Osteocyte (in vitro differentiated cells): ENCODE measurements around the gene HSP90B1. TPM values are rescaled to one million over a fixed set of nuclear protein-coding genes. Genes with fewer than 3 reads are reported as not detected.

Source experiments
- DNase-seq: peaks from one replicate; pipeline ENCODE4 v3.0.0; 2021; ENCODE audit warnings: mixed read lengths; ENCODE audit not compliant: unreplicated experiment; ENCODE audit errors: extremely low spot score
- H3K27ac Mint-ChIP-seq: one replicate; pipeline ENCODE4 v1.8.0; 2021; ENCODE audit warnings: mild to moderate bottlenecking, mixed read lengths; ENCODE audit not compliant: unreplicated experiment
- H3K27me3 Mint-ChIP-seq: one replicate; pipeline ENCODE4 v1.8.0; 2021; ENCODE audit warnings: mixed read lengths; ENCODE audit not compliant: unreplicated experiment
- H3K36me3 Mint-ChIP-seq: one replicate; pipeline ENCODE4 v1.8.0; 2021; ENCODE audit warnings: mixed read lengths; ENCODE audit not compliant: unreplicated experiment
- H3K4me1 Mint-ChIP-seq: one replicate; pipeline ENCODE4 v1.8.0; 2021; ENCODE audit warnings: mixed read lengths; ENCODE audit not compliant: unreplicated experiment
- H3K4me3 Mint-ChIP-seq: one replicate; pipeline ENCODE4 v1.8.0; 2021; ENCODE audit warnings: mild to moderate bottlenecking, moderate library complexity, mixed read lengths; ENCODE audit not compliant: unreplicated experiment
- H3K9me3 Mint-ChIP-seq: one replicate; pipeline ENCODE4 v1.8.0; 2021; ENCODE audit warnings: mixed read lengths; ENCODE audit not compliant: unreplicated experiment
- CTCF ChIP-seq: fragments of 200-600 bp; sonication (generic); IDR thresholded peaks from 2 replicates; pipeline ENCODE4 v1.5.0; 2021; ENCODE audit warnings: antibody characterized with exemption, mild to moderate bottlenecking, moderate library complexity
- total RNA-seq: library from RNA; stranded (reverse); gene quantifications from 2 replicates; pipeline ENCODE4 v1.2.1, GENCODE V29; 2021

Gene HSP90B1
- total RNA-seq, 1 donor from 2014 or later, result 682 TPM

- TF ChIP-seq CTCF, result no peak
- Mint-ChIP-seq H3K4me1 (peaks cover 41% of the 10 kb centered on the region), H3K4me3 (peak overlapping the region; percentile 96), H3K36me3 (peaks cover 5% of the 10 kb centered on the region), H3K9me3 (no peaks in the 10 kb centered on the region), H3K27ac (peak overlapping the region; percentile 99), H3K27me3 (no peaks in the 10 kb centered on the region)
- DNase-seq, result no peak
These were observed 34.6 kb downstream of the HSP90B1 start for GRCh38 chr12:103964805-103965204.

- peak overlapping the region; percentile 96 for H3K4me3 Mint-ChIP-seq
- peaks cover 43% of the 10 kb centered on the region for H3K4me1 Mint-ChIP-seq
- H3K27ac Mint-ChIP-seq, result peak overlapping the region; percentile 99
- H3K9me3 Mint-ChIP-seq, result no peaks in the 10 kb centered on the region
- TF ChIP-seq CTCF, result no peak
- H3K36me3 Mint-ChIP-seq, result peaks cover 5% of the 10 kb centered on the region
- DNase-seq, result no peak
- H3K27me3 Mint-ChIP-seq, result no peaks in the 10 kb centered on the region
These were observed 35.0 kb downstream of the HSP90B1 start for GRCh38 chr12:103965255-103965589.

DNA sequence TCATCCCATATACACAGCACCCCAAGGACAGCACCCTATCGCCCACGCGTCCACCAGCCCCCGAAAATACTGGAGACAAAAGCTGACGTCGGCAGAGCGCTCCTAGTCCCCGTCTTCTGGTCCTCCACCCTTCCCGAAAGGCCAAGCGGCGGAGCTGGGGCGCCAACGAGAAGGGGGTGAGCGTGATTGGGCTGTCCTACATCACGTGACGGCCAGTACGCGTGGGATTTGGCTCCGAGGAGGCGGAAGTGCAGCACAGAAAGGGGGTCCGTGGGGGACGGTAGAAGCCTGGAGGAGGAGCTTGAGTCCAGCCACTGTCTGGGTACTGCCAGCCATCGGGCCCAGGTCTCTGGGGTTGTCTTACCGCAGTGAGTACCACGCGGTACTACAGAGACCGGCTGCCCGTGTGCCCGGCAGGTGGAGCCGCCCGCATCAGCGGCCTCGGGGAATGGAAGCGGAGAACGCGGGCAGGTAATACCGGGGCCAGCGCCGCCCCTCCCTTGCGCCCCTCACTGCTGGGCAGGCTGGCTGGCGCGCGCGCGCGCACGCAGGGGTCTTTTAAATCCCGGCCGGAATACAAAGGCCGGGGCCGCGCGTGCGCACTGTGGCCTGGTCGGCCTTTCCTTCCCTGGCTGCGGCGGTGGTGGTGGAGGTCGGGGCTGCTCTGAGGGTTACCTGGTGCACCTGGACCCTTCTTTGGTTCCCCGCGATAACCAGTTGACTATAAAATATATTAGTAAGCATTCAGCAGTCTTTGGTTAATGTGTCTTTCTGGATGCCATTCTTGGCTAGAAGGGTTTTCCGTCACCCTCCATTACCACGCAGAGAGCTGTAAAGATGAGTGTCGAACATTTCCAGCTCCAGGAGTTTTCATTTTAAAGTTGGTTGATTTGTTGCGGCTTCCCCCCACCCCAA, 35.6 kb downstream of the HSP90B1 start, which contains the start of gene TDG:
TDG (plus strand) TSS at position 283 of the 915 bp plus-strand sequence; CDS start at position 449, 166 bp downstream.
- peaks cover 43% of the 10 kb centered on the region for H3K4me1 Mint-ChIP-seq
- H3K9me3 Mint-ChIP-seq, result no peaks in the 10 kb centered on the region
- peak within 1 kb of the TSS; percentile 96 for H3K4me3 Mint-ChIP-seq
- TF ChIP-seq CTCF, result peak; percentile 34
- no peaks in the 10 kb centered on the region for H3K27me3 Mint-ChIP-seq
- H3K36me3 Mint-ChIP-seq, result peaks cover 7% of the 10 kb centered on the region
- peak; percentile 99 for DNase-seq
- peak within 1 kb of the TSS; percentile 99 for H3K27ac Mint-ChIP-seq

DNA sequence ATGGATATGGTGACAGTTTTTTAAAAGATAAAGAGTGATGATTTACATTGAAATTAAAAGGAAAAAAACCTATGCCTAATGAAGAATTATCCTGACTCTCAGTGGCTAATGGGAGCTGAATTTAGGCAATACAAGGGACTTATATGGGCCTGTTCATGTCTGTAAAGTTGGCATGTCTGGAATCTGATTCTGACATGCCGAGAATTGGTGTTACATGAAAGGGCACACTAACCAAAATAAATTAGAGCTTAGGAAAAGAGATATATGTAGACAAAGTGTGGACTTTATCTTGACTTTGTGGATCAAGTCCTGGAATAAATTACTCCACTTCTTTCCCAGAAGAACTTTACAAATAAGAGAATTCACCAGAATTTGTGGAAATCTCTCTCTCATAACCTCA, 36.5 kb downstream of the HSP90B1 start:
- Mint-ChIP-seq H3K27me3 (no peaks in the 10 kb centered on the region), H3K36me3 (peaks cover 7% of the 10 kb centered on the region), H3K4me1 (peaks cover 45% of the 10 kb centered on the region), H3K27ac (peak overlapping the region; percentile 99), H3K4me3 (peak overlapping the region; percentile 96), H3K9me3 (no peaks in the 10 kb centered on the region)
- DNase-seq, result no peak
- TF ChIP-seq CTCF, result no peak

DNA sequence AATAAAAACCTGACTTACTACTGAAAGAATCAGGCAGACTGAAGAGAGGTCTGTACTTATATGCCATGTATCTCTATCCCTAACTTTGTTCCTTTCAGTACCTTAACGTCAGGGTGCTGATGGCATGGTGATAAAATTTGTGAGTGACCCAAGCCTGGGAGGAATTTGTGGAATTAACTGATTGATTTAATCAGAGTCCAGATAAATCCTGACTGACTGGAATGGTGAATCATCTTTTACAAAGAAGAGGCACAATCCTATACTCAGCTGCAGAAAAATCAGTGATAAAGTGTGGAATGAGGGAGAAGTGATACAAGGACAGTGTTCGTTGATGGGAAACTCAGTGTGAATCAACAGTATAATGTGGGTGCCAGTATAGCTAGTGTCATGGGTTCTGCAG, 39.2 kb downstream of the HSP90B1 start:
- Mint-ChIP-seq H3K9me3 (no peaks in the 10 kb centered on the region), H3K4me3 (no peak overlapping the region), H3K27me3 (no peaks in the 10 kb centered on the region), H3K36me3 (peaks cover 9% of the 10 kb centered on the region), H3K27ac (no peak overlapping the region), H3K4me1 (peaks cover 48% of the 10 kb centered on the region)
- TF ChIP-seq CTCF, result no peak
- DNase-seq, result no peak
